ENCODE results near the gene APOA5.
"Not testable (repeated sequence)": the region's sequence is repeated elsewhere in the genome, so short reads cannot be mapped to it uniquely, and the experiment has no call there.

Gene APOA5

DNA sequence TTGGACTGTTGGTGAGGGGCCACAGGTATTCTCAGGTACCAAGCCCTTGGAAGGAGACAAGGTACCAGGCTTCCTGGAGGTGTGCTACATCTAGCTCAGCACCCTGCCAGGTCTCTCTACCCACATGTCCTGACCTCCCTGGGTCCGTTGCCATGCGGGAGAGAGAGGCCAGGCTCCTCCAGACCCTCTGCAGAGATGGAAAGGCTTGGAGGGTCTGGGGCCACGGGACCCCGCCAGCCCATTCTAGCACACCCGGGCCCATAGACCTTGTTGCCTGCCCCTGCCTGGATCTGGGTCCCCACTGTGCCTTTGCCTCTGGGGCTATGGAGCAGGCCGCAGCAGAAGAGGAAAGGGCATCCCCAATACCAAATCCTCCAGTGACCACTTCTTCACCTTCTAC lies 35.8 kb upstream of the APOA5 start:
- no peak for DNase-seq (ENCODE audit: low spot score)

DNA sequence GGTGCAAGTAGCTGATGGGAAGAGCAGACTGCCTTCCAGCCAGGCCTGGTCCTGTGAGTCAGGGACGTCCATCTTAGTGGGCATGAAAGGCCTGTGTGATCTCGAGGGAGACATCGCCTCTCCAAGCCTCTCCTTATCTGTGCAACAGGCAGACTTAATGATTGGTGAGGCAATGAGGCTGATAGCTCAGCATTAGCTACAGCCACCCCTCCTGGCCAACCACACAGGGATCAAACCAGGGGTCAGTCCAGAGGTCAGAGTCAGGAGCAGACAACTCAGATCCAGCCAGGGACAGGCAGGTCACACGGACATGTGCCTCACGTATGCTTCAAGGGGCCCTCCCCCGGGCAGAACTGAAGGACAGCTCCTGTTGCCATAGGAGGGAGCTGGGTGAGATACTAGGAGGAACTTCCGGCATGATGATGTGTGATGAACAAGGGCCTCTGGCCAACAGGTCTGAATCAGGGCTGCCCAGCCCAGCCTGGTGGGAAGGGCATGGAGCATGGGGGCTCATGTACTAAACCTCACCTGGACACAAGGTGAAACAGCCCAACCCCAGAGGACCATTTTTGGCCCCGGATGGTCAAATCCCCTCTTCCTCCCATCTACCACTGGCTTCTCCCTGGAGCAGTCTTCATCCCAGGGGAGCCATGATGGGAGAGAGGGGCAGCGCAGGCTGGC lies 35.2 kb upstream of the APOA5 start:
- DNase-seq (ENCODE audit: low spot score) = no peak

DNA sequence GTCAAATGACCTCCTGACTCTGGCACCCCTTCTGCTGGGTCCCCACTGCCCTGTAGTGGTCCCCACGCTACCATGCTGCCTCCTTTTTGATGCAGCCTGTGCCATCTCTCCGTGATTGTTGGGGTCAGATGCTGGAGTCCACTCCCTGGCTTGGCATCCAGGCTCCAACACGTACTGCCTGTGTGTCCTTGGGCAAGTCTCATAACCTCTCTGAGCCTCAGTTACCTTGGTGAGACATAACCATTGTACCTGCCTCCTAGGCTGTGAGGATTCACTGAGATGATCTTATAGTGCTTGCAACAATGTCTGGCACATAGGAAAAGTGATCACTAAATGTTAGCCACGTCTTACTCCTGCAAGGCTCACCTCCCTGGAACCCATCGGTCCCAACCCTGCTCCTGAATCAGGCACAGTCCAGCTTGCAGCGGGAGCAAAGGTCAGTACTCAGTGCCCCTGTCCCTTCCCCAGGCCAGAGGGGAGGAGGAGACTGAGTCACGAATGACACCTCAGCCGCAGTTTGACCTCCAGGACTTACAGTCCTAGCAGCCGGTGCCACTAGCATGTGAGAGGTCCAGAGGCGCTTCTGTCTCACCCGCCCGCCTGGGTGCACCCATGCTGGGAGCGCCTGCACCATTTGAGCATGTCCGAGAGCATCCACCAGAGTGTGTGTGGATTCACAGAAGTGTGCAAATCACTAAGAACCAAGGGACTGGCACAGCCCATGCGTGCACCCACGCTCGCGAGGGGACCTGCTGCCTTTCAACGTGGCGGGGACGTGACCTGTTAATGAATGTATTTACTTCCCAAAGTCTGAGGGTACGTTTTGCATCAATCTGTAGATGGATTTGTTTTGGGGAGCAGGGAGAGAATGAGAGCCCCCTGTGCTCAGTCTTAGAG lies 34.4 kb upstream of the APOA5 start:
- no peak for DNase-seq (ENCODE audit: low spot score)

DNA sequence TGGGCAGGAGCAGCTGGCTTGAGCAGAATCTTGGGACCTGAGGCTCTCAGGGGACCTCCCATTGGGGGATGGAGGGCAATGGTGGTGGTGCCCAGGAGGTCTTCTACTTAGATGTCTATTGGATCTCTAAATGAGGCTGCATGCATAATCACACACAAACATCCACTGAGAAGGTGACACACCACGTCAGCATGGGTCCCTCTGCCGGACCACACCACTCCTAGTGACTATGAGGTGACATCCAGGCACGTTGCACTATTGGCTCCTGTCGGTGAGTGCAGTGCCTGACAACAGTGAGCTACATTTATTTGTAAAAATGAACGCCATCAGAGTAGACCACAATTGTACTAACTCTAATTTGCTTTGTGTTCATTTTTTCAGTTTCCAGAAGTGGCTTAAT lies 33.8 kb upstream of the APOA5 start:
- no peak for DNase-seq (ENCODE audit: low spot score)

DNA sequence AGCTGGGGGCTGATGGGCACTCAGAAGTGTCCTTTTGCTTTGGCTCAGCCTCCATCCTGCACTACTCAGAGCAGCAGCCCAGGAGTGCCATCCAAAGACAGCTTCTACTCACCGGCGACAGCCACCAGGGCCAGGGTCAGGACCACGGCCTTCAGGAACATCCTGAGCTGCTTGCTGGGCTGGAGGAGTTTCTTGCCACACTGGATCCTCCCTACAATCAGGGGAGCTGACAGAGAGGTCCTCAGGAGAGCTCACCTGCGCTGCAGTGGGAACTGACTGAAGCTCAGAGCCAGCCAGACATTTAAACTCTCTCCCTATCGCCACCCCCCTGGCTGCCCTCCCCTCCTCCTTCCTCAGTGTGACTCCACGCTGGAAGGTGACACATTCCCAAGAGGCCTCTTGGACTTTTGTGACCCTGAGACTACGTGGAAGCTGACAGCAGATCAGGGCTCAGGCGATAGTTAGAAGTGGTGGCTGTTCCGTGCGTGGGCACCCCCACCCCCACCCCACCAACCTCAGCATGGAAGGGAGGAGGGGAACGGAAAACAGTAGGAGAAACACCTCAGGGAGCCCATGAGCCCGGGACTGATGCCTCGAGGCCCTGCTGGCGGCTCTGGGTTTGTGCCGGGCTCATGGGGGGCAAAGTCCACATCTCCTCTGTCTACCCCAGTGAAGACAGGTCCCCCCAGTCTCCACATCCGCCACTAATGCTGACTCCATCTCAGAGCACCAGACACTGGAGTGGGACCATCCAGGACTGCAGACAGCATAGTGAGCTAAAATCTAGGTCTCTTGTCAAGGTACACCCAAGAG lies 31.6 kb upstream of the APOA5 start, which contains the start of gene APOA4:
Gene APOA4 (minus strand): TSS at position 274 of the 813 bp plus-strand sequence. CDS start 113 bp downstream, at position 161.
- DNase-seq (ENCODE audit: low spot score) = no peak

DNA sequence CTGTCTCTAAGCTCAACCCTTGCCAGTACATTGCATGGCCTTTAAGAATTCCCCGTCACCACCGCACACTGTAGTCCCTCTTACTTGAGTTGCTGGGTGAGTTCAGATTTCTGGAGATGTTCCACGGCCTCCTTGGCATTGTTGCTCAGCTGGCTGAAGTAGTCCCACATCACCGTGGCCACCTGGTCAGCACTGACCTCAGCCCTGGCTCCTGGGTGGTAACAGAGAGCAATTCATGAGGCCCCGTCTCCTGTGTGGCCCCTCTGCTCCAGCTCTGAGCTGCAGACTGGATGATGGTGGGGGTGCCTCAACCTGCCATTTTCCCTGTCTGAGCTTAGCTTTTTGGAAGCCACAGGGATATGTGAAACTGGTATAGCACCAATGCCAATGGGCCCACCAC lies 30.9 kb upstream of the APOA5 start:
- no peak for DNase-seq (ENCODE audit: low spot score)

DNA sequence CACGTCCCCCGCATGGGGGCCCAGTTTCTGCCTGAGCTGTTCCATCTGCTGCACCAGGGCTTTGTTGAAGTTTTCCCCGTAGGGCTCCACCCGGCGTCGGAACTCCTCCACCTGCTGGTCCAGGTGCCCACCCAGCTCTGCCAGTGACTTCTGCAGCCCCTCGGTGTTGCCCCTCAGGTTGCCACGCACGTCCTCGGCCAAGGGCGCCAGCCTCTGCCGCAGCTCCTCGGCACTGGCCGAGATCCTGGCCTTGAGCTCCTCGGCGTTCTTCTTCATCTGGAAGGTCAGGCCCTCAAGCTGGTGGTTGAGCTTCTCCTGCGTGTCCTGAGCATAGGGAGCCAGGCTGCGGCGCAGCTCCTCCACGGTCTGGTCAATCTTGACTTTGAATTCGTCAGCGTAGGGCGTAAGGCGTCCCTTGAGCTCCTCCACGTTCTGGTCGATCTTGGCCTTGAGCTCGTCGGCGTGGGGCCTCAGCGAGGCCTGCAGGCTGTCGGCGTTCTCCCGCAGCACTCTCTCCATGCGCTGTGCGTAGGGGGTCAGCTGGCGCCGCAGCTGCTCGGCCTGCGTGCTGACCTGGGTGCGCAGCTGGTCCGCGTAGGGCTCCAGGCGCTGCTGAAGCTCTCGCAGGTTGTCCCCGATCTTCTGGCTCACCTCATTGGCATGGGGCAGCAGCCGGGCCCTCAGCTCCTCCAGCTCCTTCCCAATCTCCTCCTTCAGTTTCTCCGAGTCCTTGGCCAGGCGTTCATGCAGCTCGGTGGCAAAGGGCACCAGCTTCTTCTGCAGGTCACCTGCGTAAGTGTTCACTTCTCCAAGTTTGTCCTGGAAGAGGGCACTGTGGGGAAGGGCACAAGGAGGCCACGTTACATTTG lies 29.6 kb upstream of the APOA5 start:
- no peak for DNase-seq (ENCODE audit: low spot score)

DNA sequence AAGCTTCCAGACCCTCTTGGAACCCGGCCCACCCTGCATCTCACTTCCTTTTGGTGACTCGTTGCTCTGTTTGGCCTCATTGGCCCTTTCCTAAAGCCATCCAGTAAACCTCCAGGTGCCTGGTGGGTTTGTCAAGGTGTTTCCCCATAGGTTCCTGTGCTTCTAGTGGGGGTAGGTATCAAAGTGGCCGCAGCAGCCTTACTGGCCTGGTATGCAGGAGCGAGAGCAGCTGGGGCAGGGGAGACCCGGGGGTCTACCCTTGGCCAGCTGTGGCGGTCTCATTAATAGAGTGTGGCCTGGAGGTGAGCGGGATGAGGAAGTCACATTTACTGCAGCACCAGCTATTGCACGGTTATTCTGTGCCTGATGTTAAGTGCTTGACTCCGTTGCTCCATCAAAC lies 27.4 kb upstream of the APOA5 start:
- no peak for DNase-seq (ENCODE audit: low spot score)

DNA sequence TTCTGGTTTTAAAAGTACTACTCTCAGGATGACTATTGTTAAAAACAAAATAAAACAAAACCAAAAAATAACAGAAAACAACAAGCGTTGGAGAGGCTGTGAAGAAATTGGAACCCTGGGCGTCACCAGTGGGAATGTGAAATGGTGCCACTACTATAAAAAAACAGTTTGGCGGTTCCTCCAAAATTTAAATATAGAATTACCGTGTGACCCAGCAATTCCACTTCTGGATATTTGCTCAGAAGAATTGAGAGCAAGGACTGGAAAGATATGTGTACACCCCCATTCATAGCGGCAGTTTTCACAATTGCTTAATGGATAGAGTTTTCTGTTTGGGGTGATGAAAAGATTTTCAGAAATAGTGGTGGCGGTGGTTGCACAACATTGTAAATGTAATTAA lies 22.8 kb upstream of the APOA5 start:
- no peak for DNase-seq (ENCODE audit: low spot score)

DNA sequence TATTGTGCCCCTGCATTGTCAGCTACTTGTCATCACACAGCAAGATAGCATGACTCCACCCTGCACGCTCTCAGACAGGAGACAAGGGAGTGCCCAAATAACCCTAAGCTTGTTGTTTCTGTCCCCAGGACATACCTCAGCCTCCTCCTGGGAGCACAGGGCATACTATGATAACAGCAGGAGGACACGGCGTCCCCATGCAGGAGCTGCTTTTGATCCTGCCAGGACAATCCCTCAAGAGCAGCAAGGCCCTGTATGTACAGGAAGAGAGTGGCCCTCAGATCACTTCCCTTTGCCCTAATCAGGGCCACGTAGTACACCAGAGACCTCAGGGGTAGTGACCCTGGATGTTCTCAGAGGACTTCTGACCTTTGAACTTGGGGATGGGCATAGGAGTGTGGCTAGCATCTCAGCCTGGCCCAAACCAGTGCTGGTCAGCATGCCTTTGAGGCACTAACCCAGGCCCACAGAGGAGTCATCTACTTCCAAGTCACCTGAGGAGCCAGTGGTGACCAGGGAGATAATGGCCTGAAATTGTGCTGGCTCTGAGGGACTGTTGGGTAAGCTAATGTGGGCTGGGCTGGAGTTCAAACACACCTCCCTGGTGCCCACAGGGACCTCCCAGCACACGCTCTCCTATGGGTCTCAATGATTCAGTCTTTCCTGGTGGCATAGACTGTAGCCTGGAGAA lies 22.2 kb upstream of the APOA5 start:
- DNase-seq (ENCODE audit: low spot score) = no peak

DNA sequence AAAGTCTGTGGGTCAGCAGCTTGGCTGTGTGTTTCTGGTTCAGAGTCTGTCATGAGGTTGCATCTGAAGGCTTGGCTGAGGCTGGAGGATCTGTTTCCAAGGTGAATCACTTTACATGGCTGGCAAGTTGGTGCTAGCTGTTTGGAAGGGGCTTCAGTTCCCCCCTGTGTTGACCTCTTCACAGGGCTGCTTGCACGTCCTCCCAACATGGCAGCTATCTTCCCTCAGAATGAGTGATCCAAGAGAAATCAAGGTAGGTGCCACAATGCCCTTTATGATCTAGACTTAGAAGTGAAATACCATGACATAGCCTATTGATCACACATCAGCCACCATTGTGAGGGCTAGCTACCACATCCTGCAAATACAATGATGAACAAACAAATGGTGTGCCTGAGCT lies 21.5 kb upstream of the APOA5 start:
- DNase-seq (ENCODE audit: low spot score) = no peak

DNA sequence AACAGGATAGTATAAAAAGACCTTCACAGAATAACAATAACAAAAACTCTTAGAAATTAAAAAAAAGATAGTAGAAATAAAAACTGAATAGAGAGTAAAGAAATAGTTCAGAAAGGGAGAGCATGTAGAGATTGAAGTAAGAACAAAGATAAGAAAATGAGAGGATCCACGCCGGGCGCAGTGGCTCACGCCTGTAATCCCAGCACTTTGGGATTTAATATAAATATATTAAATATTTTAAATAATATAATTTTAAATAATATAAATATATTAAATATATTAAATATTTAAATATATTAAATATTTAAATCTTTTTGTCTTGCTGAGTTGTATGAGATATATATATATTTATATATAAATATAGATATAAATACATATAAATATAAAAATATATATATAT lies 20.4 kb upstream of the APOA5 start:
- DNase-seq (ENCODE audit: low spot score) = no peak

DNA sequence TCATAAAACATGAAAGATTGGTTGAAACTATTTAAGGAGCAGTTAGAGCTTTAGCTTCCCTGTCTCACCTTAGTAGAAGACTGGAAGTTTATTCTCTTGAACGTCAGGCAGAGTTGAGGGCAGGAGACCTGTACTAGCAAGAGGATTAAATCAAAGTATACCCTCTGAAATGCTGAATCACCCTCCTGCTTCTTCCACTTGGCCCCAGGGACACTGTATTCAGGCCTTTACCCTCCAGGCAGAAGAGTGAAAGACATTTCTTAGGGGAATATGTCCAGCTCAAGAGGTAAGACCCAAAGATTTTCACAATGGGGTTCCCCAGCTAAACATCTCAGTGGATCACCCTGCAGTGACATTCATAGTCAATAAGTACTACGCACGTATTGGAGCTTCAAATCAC lies 19.5 kb upstream of the APOA5 start:
- no peak for DNase-seq (ENCODE audit: low spot score)

DNA sequence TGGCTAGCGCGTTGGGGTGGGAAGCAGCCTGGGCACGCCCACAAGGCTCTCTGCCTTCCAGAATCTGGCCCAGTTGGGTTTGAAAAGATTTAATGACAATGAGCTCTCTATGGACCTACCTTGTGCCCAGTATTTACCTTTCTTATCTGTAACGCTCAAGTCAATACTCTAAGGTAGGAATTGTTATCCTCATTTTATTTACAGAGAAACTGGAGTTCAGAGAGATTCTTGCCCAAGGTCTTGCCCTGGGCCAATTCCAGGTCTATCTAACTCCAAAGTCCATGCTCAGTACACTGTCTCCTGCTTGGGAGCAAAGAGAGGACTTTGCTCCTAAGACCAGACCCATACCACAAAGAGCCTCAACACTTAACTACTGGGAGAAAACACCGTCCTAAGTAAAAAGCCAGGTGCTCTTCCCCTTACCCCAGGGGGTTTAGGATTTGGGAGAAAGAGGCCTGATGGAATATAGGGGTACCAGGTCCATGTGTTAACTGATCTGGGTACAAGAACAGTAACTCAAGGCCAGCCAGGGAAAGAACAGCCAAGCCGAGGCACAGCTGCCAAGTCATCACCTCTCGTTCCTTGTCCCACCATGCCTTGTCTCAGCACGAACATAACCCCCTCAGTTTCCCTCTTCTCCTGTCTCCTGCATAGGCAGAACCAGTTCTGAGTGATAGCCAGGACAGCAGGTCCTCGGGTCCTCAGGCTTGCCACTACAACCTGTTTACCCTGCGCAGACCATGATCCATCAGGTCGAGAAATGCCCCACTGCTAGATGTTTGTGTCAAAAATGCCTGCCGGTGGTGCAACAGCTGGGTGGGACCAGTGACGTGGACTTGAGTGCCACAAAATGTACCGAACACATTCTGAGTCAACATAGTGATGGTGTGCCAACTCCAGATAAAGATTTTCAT lies 16.8 kb upstream of the APOA5 start:
- DNase-seq (ENCODE audit: low spot score) = no peak

DNA sequence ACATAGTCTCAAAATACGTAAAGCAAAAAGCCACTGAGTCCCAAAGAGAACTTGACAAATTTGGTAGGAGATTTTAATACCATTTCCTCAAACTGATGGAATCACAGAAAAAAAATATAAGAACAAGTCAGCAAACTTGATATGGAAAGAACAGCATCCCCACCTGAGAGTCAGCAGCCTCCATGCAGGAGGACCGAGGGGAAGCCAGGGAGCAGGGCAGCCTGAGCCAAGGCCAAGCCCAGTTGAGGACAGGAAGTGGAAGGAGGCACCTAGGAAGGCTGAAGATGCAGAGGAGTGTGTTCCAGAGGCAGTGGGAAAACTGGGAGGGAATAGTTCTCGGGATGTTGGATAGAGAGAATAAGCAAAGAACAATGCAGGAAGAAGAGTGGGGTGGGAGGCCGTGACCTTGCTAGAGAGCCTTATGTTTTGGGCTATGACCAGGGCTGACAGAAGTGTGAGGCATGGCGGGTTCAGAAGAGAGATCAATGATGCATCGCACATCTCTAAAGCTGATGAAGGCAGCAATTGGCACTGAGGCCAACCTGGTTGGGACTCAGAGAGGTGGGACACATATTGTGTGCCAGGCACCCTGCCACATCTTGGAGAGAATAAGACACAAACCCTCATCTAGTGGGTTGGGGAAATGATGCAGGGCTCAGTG lies 16.1 kb upstream of the APOA5 start:
- no peak for DNase-seq (ENCODE audit: low spot score)

DNA sequence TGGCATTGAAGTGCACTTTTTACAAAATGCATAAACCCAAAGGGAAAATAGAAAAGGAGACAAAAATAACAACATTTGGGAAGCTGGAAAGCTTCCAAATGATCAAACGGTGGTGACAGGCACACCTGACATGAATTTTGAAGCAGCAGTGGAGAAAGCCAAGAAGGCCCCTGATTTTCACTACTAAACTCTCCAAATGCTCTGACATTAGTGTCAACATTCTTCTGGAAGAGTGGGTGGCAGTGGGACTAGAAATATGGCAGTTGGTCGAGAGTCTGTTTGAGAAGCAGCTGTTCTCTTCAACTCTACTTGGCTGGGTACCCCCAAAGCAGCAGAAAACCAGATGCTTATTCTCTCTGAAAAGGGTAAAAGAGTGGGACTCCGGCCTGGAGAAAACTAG lies 12.3 kb upstream of the APOA5 start:
- no peak for DNase-seq (ENCODE audit: low spot score)

DNA sequence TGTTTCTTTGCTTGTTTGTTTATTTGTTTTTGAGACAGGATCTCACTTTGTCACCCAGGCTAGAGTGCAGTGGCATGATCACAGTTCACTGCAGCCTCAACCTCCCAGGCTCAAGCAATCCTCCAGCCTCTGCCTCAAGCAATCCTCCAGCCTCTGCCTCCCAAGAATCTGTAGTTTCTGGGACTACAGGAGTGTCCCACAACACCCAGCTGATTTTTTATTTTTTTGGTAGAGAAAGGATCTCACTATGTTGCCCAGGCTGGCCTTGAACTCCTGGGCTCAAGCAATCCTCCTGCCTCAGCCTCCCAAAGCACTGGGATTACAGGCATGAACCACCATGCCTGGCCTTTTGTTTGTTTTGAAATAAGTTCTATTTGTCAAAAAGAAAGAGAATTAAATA lies 10.0 kb upstream of the APOA5 start:
- not testable (repeated sequence) for DNase-seq (ENCODE audit: low spot score)

DNA sequence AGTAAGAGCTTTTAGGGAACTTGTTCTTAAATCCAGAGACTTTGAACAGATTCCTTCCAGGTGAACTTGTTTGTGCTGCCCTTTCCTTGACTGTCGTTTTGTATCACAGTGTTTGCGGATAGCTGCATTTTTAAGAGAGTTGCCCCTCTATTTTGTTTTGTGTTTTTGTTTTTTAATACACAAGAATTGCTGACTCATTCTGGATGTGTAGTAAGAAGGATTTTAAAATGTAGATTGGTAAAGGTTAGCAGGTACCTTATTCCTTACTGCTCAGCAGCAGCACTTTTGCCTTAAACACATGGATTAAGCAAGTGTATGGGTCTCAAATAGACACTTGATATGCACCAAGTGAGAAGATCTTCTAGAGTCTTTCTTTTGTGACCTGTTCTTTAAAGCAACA lies 8.9 kb upstream of the APOA5 start:
- no peak for DNase-seq (ENCODE audit: low spot score)

DNA sequence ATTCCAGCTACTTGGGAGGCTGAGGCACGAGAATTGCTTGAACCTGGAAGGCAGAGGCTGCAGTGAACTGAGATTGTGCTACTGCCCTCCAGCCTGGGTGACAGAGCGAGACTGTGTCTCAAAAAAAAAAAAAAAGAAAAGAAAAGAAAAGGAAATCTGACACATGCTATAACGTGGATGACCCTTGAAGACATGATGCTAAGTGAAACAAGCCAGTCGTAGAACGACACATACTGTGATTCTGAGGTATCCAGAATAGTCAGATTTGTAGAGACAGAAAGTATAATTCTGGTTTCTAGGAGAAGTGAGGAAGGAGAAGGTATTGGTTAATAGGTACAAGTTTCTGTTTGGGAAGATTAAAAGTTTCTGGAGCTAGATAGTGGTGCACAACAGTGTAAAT lies 6.7 kb upstream of the APOA5 start:
- no peak for DNase-seq (ENCODE audit: low spot score)
